NCI-H187 treated with DMSO at 0.1 percent for 48 hours (cell line): ENCODE data around the gene TIMM8B.
"Not testable (repeated sequence)": the region's sequence is repeated elsewhere in the genome, so short reads cannot be mapped to it uniquely, and the experiment has no call there.

Experiments used
- DNase-seq: peaks from one replicate; lab custom pipeline; 2025; lab: John Stamatoyannopoulos, UW

TIMM8B gene

GRCh38 chr11:112073941-112074811, 12.4 kb downstream of the TIMM8B start, which contains the start of the genes NKAPD1 and PIH1D2:
Gene NKAPD1 (plus strand): TSS chr11:112074299. CDS start chr11:112075575, 1,276 bp downstream.
Gene PIH1D2 (minus strand): TSS chr11:112074017. CDS start chr11:112073174, 843 bp downstream.
- peak; percentile 42 for DNase-seq

- DNase-seq: no peak
These were observed 23.6 kb downstream of the TIMM8B start for GRCh38 chr11:112062923-112063322.

DNA sequence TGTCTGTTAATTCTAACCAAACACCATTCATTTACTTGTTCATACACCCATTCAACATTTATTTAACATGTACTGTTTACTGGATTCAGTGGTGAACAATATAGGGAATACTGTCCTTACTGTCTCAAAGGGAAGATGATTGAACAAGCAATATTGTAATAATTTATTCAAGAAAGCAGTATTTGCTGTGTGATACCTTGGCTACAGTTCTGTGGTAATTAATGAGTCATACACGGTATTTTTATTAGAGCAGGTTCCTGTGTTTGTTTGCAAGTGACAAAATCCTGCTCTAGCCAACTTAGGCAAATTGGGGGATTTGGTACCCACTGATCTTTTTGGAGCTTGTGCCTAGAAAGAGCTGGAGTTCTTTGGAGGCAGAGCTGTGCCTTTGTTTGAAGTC, 28.5 kb downstream of the TIMM8B start:
- no peak for DNase-seq

GRCh38 chr11:112057170-112057569, 29.4 kb downstream of the TIMM8B start:
- DNase-seq: no peak

DNA sequence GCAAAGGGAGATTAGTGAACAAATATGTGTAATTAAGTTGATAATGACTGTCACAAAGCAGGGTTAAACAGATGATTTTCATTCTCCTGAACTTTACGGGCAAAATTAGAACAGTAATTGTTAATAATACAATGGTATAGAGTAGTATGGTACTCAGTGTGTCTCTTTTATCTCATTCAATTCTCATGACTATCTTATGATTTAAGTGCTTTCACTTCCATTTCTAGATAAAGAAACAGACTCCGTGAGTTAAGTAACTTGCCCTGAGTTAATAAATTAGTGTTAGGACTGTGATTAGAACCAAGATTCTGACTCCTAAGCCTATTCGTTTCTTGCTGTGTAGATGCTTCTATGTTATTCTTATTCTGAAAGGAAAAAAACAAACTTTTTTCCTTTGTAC, 34.8 kb downstream of the TIMM8B start:
- DNase-seq: no peak

GRCh38 chr11:112050721-112051120, 35.8 kb downstream of the TIMM8B start:
- DNase-seq: no peak

DNA sequence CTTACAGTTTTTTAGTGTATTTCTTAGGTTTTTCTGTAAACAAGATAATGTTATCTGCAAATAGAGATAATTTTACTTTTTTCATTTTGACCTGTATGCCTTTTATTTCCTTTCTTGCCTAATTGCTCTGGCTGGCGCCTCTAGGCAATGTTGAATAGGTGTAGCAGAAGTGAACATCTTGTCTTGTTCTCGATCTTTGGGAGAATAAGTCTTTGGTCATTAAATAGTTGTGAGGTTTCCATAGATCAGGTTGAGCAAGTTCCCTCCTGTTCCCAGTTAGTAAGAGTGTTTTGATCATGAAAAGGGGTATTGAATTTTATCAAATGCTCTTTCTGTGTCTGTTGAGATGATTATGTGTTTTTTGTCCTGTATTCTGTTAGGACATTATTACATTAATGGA, 36.8 kb downstream of the TIMM8B start:
- DNase-seq: no peak

DNA sequence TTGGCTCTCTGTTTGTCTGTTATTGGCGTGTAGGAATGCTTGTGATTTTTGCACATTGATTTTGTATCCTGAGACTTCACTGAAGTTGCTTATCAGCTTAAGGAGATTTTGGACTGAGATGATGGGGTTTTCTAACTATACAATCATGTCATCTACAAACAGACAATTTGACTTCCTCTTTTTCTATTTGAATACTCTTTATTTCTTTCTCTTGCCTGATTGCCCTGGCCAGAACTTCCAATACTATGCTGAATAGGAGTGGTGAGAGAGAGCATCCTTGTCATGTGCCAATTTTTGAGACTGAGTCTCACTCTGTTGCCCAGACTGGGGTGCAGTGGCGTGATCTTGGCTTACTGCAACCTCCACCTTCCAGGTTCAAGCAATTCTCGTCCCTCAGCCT, 38.3 kb downstream of the TIMM8B start:
- DNase-seq: not testable (repeated sequence)

- not testable (repeated sequence) for DNase-seq
These were observed 39.9 kb downstream of the TIMM8B start for GRCh38 chr11:112046647-112047046.

DNA sequence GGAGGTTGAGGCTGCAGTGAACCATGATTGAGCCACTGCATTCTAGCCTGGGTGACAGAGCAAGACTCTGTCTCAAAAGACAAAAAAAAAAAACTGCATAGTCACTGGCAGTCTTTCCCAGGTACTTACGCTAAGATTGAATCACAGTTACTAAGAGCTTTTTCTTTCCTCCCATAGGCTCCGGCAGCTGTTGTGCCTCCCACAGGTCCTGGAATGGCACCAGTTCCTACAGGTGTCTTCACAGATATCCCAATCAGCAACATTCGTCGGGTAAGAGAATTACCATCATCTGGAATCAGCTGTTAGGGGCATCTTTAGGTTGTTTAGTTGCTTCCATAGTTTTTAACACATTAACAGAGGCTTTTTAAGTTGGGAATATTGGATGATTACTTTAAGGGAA, 41.6 kb downstream of the TIMM8B start:
- no peak for DNase-seq

DNA sequence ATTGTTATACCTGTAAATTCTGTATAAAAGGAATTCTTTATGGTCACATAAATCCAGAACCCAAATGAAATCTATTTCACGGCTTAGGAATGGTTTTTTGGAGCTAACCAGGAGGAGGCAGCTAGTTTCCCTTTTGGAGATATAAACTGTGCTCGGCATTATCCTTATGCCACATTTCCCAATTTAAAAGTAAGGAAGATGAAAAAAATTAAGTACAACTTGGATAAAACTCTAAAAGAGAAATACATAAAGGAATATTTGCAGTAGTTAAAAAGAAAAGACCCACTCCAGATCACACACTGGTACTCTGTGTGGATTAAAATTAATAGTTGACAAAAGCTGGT, 43.6 kb downstream of the TIMM8B start:
- DNase-seq: no peak

DNA sequence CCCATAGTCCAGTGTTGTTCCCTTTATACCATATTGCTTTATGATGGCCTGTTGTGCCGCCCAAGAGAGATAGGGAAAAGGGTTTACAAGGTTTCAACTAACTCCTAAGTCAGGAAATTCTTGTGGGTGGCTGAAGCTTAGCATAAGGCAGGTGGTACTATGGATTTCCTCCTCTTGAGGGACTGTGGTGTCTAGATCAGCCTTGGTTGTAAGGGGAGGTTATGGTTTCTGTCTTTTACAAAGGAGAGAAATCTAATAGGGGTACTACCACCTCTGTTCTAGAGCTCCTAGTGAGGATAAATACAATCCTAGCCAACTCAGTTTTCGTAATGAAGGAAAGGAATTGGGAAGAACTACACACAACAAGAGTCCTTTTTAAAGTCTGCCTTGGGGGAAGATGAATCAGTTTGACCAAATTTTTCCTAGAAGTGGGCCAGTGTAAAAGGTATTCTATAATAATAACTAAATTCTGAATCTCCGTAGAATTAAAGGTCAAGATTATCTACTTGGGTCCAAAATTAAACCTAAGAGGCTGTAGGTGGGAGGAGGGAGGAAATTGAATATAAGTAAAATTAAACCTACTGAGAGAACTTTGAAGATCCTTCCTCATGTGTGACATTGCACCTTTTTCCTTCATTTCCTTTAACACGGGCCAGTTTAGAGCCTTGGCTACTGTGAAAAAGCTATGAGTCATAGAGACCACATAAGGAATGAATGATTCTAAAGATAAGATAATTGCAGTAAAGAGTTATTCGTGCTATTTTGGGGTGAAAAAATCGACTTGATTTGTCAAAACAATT, 44.2 kb downstream of the TIMM8B start:
- no peak for DNase-seq

DNA sequence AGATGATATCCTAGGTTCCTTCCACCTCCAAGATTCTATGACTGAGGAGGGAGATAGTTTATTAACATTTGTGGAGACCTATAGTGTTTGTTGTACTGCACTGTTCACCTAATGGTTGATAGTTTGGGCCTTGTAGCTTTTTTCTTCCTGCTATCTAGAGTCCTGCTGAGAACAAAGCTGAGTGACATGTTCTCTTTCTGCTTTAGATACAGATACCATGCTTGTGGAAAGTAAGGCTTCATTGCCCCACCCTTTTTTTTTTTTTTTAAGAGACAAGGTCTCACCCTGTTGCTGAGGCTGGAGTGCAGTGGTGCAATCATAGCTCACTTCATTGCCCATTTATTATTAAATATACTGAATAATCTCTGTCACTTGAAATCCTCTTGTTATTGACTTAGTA, 49.0 kb downstream of the TIMM8B start:
- DNase-seq: no peak
